ENCODE data around the gene WWOX. TPM values are rescaled to one million over a fixed set of nuclear protein-coding genes. Genes with fewer than 3 reads are reported as not detected.

WWOX gene
- total RNA-seq, 1 experiment from 2014 or later = 28.3 TPM

DNA sequence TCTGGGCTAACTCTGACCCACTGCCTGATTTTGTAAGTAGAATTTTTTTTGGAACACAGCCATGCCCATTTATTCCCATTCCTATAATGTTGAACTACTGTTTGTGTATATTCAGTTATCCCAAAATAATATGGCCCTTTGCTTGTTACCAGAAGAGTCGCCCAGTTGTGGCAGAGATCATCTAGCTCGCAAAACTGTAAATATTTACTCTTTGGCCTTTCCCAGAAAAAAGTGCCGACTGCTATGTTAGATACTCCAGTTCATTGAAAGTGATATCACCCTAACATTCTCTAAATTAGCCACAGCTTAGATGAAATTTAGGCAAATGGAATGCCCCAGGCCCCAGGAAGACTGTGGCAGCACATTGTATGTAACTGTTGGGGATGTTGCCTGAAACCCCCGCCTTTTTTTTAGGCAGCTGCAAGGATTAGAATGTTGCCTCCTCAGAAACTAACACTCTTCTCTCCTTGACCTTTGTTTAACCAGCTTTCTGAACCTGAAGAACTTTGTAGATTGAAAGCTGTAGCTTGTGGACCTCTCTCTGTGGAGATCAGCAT lies 19.1 kb downstream of the WWOX start:
- Histone ChIP-seq H3K4me1 (ENCODE audit: insufficient read depth, low read length) (peaks cover 3% of the 10 kb centered on the region; the same call in 1 of the 2 replicates), H2AFZ (ENCODE audit: low read length) (no peak overlapping the region), H3K9me3 (ENCODE audit: low read length) (no peaks in the 10 kb centered on the region), H3K27ac (ENCODE audit: low read length) (no peak overlapping the region), H3K9me2 (replicated peaks; ENCODE audit: low read length) (no peaks in the 10 kb centered on the region), H3K4me2 (ENCODE audit: low read length) (no peak overlapping the region), H3K4me3 (ENCODE audit: low read length) (no peak overlapping the region), H4K20me1 (ENCODE audit: low read length) (no peaks in the 10 kb centered on the region), H3K79me2 (ENCODE audit: low read length) (no peaks in the 10 kb centered on the region), H3K9ac (ENCODE audit: low read length) (no peak overlapping the region), H3K36me3 (ENCODE audit: low read depth, low read length) (no peaks in the 10 kb centered on the region; the same call in 1 of the 2 replicates), H3F3A (ENCODE audit: low read length, unreplicated experiment) (no peaks in the 10 kb centered on the region), H3K27me3 (ENCODE audit: low read length) (no peaks in the 10 kb centered on the region)
- intact Hi-C loops (cut with micrococcal nuclease) = no loop called here
- DNase-seq (no peak), ATAC-seq (no peak)
- TF ChIP-seq EZH2phosphoT487 (IDR thresholded peaks at IDR 0.05; ENCODE audit: borderline replicate concordance, low read length) (no peak), EZH2 (IDR thresholded peaks at IDR 0.05; ENCODE audit: low read length, unreplicated experiment) (no peak)
- TF ChIP-seq, protein P1, sequence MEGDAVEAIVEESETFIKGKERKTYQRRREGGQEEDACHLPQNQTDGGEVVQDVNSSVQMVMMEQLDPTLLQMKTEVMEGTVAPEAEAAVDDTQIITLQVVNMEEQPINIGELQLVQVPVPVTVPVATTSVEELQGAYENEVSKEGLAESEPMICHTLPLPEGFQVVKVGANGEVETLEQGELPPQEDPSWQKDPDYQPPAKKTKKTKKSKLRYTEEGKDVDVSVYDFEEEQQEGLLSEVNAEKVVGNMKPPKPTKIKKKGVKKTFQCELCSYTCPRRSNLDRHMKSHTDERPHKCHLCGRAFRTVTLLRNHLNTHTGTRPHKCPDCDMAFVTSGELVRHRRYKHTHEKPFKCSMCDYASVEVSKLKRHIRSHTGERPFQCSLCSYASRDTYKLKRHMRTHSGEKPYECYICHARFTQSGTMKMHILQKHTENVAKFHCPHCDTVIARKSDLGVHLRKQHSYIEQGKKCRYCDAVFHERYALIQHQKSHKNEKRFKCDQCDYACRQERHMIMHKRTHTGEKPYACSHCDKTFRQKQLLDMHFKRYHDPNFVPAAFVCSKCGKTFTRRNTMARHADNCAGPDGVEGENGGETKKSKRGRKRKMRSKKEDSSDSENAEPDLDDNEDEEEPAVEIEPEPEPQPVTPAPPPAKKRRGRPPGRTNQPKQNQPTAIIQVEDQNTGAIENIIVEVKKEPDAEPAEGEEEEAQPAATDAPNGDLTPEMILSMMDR (conservative IDR thresholded peaks at IDR 0.05; ENCODE audit: low read depth, low read length) = no peak
- POLR2A ChIA-PET (ENCODE audit: unreplicated experiment) = no interaction called here
- CTCF ChIA-PET = interaction anchor here (0.6 kb wide), 1 partner anchor 1479 kb away, joined by 5 read pairs; no protein-coding TSS in a partner anchor
- BruUV-seq (replicated peaks) = no TSS peak

DNA sequence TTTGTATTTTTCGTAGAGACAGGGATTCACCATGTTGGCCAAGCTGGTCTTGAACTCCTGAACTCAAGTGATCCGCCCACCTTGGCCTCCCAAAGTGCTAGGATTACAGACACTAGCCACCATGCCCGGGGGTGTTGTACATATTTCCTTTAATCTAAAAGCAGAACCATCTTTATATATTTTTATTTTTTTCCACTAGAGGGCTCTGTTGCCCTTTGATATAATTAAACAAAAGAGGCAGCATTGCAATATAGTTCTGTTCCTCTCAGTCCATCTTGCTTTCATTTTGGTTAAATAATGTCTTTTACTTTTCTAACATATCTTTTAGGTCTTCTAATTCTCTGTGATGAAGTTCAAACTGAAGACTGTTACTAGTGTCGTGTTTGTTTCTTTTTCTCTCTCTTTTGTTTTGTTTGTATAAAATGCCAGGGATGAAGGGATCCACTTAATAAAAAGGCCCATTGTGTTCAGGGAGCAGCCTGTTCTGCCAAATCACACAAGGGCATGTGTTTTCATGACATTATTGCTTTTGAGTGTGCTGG lies 23.4 kb downstream of the WWOX start:
- CTCF ChIA-PET = no interaction called here

More for the DNA sequence above, 23.4 kb downstream of the WWOX start:
- peaks cover 3% of the 10 kb centered on the region; the same call in 1 of the 2 replicates for H3K4me1 ChIP-seq (ENCODE audit: insufficient read depth, low read length)
- no peaks in the 10 kb centered on the region for H4K20me1 ChIP-seq (ENCODE audit: low read length)
- no peak overlapping the region for H2AFZ ChIP-seq (ENCODE audit: low read length)
- intact Hi-C loops (cut with micrococcal nuclease) = loop anchor here (1.0 to 10.0 kb wide), 3 partner anchors 108 to 1482 kb away; partner anchors contain the start of gene MAF
- DNase-seq (peak; percentile 72), ATAC-seq (peak; percentile 86)
- H3K4me3 ChIP-seq (ENCODE audit: low read length) = no peak overlapping the region
- no peak overlapping the region for H3K4me2 ChIP-seq (ENCODE audit: low read length)
- TF ChIP-seq, protein P1 (conservative IDR thresholded peaks at IDR 0.05; ENCODE audit: low read depth, low read length) = peak; percentile 61
- no peak for TF ChIP-seq EZH2 (IDR thresholded peaks at IDR 0.05; ENCODE audit: low read length, unreplicated experiment)
- H3K27ac ChIP-seq (ENCODE audit: low read length) = no peak overlapping the region
- H3K9ac ChIP-seq (ENCODE audit: low read length) = no peak overlapping the region
- no peaks in the 10 kb centered on the region for H3K9me2 ChIP-seq (replicated peaks; ENCODE audit: low read length)
- H3F3A ChIP-seq (ENCODE audit: low read length, unreplicated experiment) = no peaks in the 10 kb centered on the region
- no TSS peak for BruUV-seq (replicated peaks)
- POLR2A ChIA-PET (ENCODE audit: unreplicated experiment) = no interaction called here
- no peaks in the 10 kb centered on the region for H3K27me3 ChIP-seq (ENCODE audit: low read length)
- no peaks in the 10 kb centered on the region for H3K9me3 ChIP-seq (ENCODE audit: low read length)
- no peaks in the 10 kb centered on the region for H3K79me2 ChIP-seq (ENCODE audit: low read length)
- no peaks in the 10 kb centered on the region for H3K36me3 ChIP-seq (ENCODE audit: low read depth, low read length)
